ENCODE data around the gene BRK1.

Gene BRK1

DNA sequence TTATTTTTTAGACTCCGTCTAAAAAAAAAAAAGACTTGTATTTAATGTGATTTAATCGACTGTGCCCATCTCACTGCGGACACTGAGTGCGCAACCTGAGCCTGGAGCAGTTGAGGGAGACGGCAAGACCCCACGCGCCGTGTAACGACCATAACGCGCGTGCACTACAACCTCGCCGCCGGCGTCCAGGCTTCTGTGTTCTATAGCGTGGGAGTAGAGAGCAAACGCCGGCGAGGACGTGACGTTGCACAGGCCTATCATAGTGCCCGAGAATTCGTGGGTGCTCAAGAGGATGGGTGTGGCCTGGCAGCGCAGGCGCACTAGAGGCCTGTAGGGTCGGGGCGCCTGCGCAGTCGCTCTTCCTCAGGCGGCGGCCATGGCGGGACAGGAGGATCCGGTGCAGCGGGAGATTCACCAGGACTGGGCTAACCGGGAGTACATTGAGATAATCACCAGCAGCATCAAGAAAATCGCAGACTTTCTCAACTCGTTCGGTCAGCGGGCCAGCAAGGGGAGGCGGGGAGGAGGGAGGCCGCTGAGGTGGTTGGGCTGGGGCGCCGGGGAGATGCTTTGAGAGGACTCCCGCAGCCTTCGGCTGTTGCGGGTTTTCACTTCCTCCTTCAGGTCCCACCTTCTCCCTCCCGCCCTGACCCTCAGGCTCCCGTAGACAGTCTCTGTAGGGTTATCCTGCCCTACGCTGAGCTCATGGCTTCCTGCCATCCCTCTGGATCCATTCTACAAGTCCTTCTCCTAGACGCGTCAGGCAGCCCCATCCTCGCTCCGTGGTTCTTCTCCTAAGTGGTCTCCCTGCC is at the start of gene BRK1:
Gene BRK1, plus strand, starts transcription at position 350 of the 812 bp plus-strand sequence. Its CDS starts 27 bp downstream, at position 377.
- TF ChIP-seq GATA2 (IDR thresholded peaks at IDR 0.05; ENCODE audit: low read depth, low read length) (no peak), GATA3 (IDR thresholded peaks at IDR 0.05; ENCODE audit: low read depth, low read length) (no peak)

DNA sequence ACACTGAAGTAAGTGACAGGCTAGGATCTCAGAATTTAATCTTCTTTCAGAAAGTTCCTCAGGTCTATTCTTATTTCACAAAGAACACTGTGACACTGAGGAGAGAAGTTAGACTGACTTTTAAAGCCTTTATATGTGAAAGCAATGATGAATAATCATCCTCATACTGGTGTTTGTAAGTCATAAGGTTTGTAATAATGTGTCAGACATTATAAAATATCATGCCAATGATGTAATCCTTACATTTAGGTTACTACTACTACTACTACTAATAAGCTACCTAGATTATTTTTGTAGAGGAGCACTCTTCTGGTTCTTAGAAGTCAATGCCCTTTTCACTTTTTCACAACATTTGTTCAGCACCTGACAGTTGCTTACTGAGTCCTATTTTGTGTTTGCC is 40.8 kb upstream of the BRK1 start:
- no peak for TF ChIP-seq GATA2 (IDR thresholded peaks at IDR 0.05; ENCODE audit: low read depth, low read length)
- no peak for TF ChIP-seq GATA3 (IDR thresholded peaks at IDR 0.05; ENCODE audit: low read depth, low read length)

DNA sequence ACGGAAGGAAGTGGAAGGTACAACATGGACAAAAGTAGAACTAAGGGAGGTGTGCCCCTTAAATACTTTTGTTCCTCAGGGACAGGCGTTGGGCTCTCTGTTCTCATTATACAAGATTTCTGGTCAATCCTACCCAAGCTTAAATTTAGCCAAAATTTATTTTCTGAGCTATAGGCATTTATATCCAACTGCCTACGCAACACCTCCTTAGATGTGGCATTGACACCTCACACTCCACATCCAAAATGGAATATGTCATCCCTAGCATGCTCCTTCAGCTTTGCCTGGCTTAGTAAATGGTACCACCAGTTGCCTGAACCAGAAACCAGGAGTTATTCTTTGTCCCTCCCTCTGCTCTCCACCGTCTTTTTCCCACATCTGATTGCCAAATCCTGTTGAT is 33.6 kb upstream of the BRK1 start:
- no peak for TF ChIP-seq GATA2 (IDR thresholded peaks at IDR 0.05; ENCODE audit: low read depth, low read length)
- no peak for TF ChIP-seq GATA3 (IDR thresholded peaks at IDR 0.05; ENCODE audit: low read depth, low read length)

DNA sequence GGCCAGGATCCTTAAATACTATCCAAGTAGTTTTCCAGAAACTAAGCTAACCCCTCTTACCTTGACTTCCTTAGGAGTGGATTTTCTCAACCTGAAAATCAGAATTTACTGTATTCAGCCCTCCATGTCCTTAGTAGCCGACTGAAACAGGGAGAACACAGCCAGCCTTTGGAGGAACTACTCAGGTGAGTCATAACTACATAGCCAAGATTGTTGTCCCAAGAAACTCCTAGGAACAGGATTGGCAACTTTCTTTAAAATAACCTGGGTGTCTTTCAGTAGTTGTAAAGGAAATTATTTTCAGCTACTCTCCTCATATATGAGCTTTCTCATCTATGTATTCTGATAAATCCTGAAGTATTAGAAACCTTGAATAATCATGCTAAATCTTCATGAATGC is 29.7 kb upstream of the BRK1 start:
- TF ChIP-seq GATA2 (IDR thresholded peaks at IDR 0.05; ENCODE audit: low read depth, low read length) = no peak
- no peak for TF ChIP-seq GATA3 (IDR thresholded peaks at IDR 0.05; ENCODE audit: low read depth, low read length)

DNA sequence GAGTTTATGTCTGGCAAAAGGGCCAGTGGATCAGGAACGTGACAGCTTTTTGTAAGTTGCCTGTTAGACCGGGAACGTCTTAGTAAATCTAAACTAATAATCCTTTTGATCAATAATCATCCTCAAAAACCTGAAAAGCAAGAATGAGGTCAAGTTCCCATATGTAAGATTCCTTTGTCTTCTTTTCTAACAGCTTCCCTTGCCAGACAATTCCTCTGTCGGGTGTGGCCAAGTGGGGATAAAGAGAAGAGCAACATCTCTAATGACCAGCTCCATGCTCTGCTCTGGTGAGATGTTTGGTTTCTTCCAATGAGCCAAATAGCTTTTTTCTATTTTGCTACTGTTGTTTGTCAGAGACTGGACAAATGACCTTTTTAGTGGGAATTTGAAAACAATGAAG is 27.2 kb upstream of the BRK1 start:
- TF ChIP-seq GATA3 (IDR thresholded peaks at IDR 0.05; ENCODE audit: low read depth, low read length) = no peak

DNA sequence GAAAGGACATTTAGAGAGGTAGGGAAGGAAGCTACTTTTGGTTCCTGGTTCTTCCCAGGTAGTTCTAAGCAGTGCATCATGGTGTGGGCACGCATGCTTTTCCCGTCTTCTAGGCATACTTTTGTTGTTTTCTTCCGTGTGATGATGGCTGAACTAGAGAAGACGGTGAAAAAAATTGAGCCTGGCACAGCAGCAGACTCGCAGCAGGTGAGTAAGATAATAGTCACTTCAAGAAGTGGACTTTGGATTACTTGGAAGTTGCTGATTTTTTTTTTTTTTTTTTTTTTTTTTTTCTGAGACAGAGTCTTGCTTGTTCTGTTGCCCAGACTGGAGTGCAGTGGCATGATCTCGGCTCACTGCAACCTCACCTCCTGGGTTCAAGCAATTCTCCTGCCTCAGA is 25.3 kb upstream of the BRK1 start:
- no peak for TF ChIP-seq GATA3 (IDR thresholded peaks at IDR 0.05; ENCODE audit: low read depth, low read length)
- TF ChIP-seq GATA2 (IDR thresholded peaks at IDR 0.05; ENCODE audit: low read depth, low read length) = no peak

DNA sequence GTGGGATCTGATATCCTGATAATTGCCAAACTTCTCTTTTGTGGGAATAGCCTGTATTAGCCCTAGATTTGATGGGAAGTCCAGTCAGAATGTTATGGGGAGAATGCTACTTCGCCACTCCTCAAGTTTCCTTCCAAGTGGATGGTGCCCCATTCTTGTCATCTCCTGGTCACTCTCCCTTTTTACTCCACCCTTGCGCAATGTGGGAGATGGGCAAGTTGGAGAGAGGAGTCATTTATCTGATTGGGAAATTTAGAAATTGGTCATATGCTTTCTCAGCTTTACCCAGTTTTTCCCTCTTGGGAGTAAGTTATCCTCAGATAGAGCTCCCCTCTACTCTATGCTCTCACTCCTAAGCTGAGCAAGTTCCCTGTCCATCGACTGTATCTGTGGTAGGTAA is 21.8 kb upstream of the BRK1 start:
- TF ChIP-seq GATA2 (IDR thresholded peaks at IDR 0.05; ENCODE audit: low read depth, low read length) (no peak), GATA3 (IDR thresholded peaks at IDR 0.05; ENCODE audit: low read depth, low read length) (no peak)

DNA sequence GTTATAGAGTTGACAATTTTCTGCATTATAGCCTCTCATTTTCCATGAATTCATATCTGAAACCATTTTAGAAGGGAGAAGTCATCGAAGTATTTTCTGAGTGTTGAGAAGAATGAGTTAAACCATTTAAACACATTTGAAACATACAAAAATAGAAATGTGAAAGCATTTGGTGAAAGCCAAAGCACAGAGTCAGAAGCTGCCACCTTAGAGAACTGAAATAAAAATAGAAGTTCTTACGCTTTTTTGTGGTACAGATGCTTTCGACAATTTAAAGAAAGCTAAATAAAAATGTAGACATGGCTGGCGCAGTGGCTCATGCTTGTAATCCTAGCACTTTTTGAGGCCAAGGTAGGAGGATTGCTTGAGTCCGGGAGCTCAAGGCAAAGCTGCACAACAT is 16.4 kb upstream of the BRK1 start:
- TF ChIP-seq GATA2 (IDR thresholded peaks at IDR 0.05; ENCODE audit: low read depth, low read length) = no peak
- no peak for TF ChIP-seq GATA3 (IDR thresholded peaks at IDR 0.05; ENCODE audit: low read depth, low read length)

DNA sequence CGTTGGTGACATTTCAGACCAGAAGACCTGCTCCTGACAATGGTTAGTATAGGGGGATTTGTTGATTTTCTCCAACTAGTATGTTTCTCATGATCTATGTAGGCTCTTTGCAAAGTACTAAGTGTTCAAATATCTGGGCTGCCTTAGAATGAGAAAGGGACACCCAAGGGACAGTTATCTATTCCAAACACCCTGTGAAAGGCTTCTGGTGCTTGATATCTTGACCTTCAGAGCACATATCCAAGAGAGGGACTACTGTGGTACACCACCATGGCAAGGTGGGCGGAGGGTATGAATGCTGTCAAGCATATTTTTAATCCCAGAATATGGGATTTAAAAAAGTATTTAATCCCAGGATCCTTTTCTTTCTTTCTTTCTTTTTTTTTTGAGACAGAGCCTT is 8.6 kb upstream of the BRK1 start:
- TF ChIP-seq GATA3 (IDR thresholded peaks at IDR 0.05; ENCODE audit: low read depth, low read length) (no peak), GATA2 (IDR thresholded peaks at IDR 0.05; ENCODE audit: low read depth, low read length) (no peak)

DNA sequence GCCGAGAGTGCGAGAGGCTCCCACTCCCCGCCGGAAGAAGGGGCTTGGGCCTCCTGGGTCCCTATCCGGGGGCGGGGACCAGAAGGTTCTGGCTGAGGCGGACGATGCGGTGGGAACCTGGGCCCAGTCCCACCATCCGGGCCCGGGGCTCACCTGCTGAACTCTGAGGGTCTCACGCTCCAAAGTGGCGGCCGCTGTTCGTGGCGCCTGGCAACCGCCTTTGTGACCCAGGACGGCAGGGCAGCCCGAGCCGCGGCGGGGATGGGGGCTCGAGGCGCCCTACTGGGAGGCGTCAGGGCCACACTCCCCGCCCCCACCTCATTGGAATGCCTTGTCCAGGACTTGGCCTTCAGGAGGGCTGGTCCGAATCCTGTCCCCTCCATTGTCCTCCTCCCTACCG is 7.4 kb upstream of the BRK1 start, which contains the start of gene FANCD2OS:
Gene FANCD2OS, minus strand, starts transcription at position 165 of the 400 bp plus-strand sequence. CDS start 3,481 bp downstream, outside the sequence.
- no peak for TF ChIP-seq GATA2 (IDR thresholded peaks at IDR 0.05; ENCODE audit: low read depth, low read length)
- TF ChIP-seq GATA3 (IDR thresholded peaks at IDR 0.05; ENCODE audit: low read depth, low read length) = no peak

DNA sequence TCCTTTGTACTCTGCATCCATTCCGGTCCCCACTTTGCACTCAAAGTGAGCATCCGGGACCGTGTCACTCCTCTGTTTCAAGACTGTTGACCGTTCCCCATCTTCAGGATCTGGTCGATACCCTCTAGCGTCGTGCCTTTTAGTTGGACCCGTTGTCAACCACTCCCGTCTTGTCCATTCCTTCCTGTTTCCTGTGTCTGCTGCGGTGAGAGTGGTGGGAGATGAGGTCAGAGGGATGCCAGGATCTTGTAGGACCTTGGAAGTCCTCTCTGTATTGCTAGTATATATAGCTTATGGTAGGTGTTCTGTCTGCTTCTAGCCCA is 624 bp downstream of the BRK1 start:
- no peak for TF ChIP-seq GATA3 (IDR thresholded peaks at IDR 0.05; ENCODE audit: low read depth, low read length)
- TF ChIP-seq GATA2 (IDR thresholded peaks at IDR 0.05; ENCODE audit: low read depth, low read length) = no peak

DNA sequence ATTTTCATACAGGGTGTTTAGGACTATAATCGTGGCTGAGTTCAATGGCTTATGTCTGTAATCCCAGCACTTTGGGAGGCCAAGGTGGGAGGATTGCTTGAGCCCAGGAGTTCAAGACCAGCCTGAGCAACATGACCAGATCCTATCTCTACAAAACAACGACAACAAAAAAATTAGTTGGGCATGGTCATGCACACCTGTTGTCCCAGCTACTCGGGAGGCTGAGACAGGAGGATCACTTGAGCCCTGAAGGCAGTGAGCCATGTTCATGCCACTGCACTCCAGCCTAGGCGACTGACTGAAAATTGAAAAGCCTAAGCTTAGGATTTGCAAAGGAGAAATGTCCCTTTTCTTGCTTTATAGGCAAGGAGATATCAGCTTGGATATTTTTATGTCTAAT is 1.5 kb downstream of the BRK1 start:
- TF ChIP-seq GATA3 (IDR thresholded peaks at IDR 0.05; ENCODE audit: low read depth, low read length) = no peak
- no peak for TF ChIP-seq GATA2 (IDR thresholded peaks at IDR 0.05; ENCODE audit: low read depth, low read length)

DNA sequence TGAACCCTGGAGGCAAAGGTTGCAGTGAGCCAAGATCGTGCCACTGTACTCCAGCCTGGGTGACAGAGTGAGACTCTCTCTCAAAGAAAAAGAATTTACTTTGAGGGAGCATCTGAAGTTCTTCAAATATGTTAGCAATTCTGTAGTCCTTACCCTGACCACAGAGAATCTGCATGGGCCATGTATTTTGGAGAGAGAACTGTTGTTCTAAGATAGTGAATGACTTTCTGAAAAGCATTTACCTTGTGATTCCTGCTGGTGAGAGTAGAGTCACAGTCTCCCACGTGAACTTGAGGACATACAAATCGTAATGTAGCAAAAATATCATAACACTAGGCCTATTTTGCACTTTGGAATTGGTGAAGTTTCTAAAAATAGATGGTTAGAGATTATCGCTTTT is 3.9 kb downstream of the BRK1 start:
- TF ChIP-seq GATA2 (IDR thresholded peaks at IDR 0.05; ENCODE audit: low read depth, low read length) (no peak), GATA3 (IDR thresholded peaks at IDR 0.05; ENCODE audit: low read depth, low read length) (no peak)

DNA sequence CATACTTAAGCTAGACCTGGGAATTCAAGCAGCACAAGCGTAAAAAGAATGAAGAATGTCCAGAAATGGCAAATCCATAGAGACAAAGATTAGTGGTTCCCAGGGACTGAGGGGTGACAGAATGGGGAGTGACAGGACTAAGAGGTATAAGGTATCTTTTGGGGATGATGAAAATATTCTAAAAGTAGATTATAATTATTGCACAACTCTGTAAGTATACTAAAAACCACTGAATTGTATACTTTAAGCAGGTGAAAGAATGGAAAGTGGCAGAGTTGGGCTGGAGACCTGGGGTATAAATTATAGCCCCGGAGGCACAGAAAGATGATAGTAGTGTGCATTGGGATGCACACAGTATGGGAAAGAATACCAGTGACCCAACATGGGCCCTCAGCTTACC is 5.6 kb downstream of the BRK1 start:
- TF ChIP-seq GATA3 (IDR thresholded peaks at IDR 0.05; ENCODE audit: low read depth, low read length) (no peak), GATA2 (IDR thresholded peaks at IDR 0.05; ENCODE audit: low read depth, low read length) (no peak)

DNA sequence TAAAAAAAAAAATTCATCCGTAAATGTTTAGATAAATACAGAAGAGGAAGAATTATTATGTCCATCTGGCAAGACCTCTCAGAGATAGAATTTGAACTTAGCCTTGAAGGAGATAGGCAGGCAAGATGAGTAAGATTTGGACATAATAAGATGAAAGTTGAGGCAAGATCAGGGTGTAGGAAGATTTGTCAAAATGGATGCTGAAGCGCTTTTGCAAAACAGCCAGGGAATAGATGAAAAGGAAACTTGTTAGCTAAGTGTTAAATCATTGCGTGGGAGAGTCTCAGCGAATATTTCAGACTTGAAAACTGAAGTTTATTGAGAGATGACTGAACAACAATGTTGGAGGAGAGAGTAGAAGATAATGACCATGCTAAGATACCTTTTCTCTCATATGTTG is 7.2 kb downstream of the BRK1 start:
- TF ChIP-seq GATA2 (IDR thresholded peaks at IDR 0.05; ENCODE audit: low read depth, low read length) (no peak), GATA3 (IDR thresholded peaks at IDR 0.05; ENCODE audit: low read depth, low read length) (no peak)
